ENCODE measurements around the gene PCSK1N.

DNA sequence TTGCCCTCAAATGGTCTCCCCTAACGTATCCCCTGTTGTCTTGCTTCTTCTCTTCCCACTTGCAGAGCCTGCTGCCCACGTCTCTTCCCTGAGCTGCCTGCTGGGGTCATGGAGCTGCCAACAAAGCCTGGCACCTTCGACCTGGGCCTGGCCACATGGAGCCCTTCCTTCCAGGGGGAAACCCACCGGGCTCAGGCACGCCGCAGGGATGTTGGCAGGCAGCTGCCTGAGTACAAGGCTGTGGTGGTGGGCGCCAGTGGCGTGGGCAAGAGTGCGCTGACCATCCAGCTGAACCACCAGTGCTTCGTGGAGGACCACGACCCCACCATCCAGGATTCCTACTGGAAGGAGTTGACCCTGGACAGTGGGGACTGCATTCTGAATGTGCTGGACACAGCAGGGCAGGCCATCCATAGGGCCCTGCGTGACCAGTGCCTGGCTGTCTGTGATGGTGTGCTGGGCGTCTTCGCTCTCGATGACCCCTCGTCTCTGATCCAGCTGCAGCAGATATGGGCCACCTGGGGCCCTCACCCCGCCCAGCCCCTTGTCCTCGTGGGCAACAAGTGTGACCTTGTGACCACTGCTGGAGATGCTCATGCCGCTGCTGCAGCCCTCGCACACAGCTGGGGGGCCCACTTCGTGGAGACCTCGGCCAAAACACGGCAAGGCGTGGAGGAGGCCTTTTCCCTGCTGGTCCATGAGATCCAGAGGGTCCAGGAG lies 6.2 kb downstream of the PCSK1N start:
- no peak for TF ChIP-seq EZH2phosphoT487 (IDR thresholded peaks at IDR 0.05; ENCODE audit: borderline replicate concordance)
- TF ChIP-seq, protein P1, sequence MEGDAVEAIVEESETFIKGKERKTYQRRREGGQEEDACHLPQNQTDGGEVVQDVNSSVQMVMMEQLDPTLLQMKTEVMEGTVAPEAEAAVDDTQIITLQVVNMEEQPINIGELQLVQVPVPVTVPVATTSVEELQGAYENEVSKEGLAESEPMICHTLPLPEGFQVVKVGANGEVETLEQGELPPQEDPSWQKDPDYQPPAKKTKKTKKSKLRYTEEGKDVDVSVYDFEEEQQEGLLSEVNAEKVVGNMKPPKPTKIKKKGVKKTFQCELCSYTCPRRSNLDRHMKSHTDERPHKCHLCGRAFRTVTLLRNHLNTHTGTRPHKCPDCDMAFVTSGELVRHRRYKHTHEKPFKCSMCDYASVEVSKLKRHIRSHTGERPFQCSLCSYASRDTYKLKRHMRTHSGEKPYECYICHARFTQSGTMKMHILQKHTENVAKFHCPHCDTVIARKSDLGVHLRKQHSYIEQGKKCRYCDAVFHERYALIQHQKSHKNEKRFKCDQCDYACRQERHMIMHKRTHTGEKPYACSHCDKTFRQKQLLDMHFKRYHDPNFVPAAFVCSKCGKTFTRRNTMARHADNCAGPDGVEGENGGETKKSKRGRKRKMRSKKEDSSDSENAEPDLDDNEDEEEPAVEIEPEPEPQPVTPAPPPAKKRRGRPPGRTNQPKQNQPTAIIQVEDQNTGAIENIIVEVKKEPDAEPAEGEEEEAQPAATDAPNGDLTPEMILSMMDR (conservative IDR thresholded peaks at IDR 0.05; ENCODE audit: low read length) = no peak

Measured in Loucy (cell line).